Measurements from ENCODE around the gene DCXR. TPM values are rescaled to one million over a fixed set of nuclear protein-coding genes. Genes with fewer than 3 reads are reported as not detected.

Gene DCXR
- total and polyA plus RNA-seq, 2 donors (not counting 1 experiment from before 2014, with no cell fraction given): 63.9 to 143 TPM

- intact Hi-C loops (cut with micrococcal nuclease): loop anchor here (1.0 to 2.0 kb wide), 3 partner anchors 29 to 103 kb away; partner anchors contain the start of genes GPS1, RFNG and SIRT7
- no peak overlapping the region for H3K27ac ChIP-seq (ENCODE audit: low read length in 2 of 2)
- H2AFZ ChIP-seq (ENCODE audit: insufficient read depth, low read depth, low read length, poor library complexity, severe bottlenecking): peak overlapping the region; percentile 91
These were observed 15.6 kb downstream of the DCXR start for GRCh38 chr17:82021900-82022309.

More at GRCh38 chr17:82021900-82022309, 15.6 kb downstream of the DCXR start:
- Histone ChIP-seq H4K20me1 (ENCODE audit: control insufficient read depth, insufficient read depth, low read length, poor library complexity, severe bottlenecking) (peaks cover 26% of the 10 kb centered on the region), H3K79me2 (ENCODE audit: control insufficient read depth, insufficient read depth, low read length) (peaks cover 23% of the 10 kb centered on the region), H3K36me3 (replicated peaks in 1 of 2; ENCODE audit: control extremely low read depth in 1 of 2, control insufficient read depth in 1 of 2, extremely low read depth in 1 of 2, insufficient read depth in 2 of 2, low read length in 1 of 2) (peaks cover 0 to 3% of the 10 kb centered on the region in 2 experiments), H3K9ac (ENCODE audit: low read length) (peak overlapping the region; percentile 90), H3K27me3 (replicated peaks in 1 of 4; ENCODE audit: control extremely low read depth in 1 of 4, control insufficient read depth in 3 of 4, insufficient read depth in 4 of 4, low read length in 3 of 4) (peaks cover 0 to 6% (median 0%) of the 10 kb centered on the region in 4 experiments), H3K4me3 (ENCODE audit: control extremely low read depth in 1 of 5, extremely low read depth in 1 of 5, insufficient read depth in 1 of 5, low read depth in 2 of 5, low read length in 4 of 5) (peak overlapping the region; percentile 62 to 88 (median 67)), H3K9me3 (ENCODE audit: control extremely low read depth in 1 of 3, control insufficient read depth in 2 of 3, insufficient read depth in 1 of 3, low read length in 2 of 3) (no peaks in the 10 kb centered on the region), H3K4me1 (ENCODE audit: control insufficient read depth in 2 of 2, insufficient read depth in 2 of 2, low read length in 2 of 2) (peaks cover 14 to 33% of the 10 kb centered on the region in 2 donors), H3K4me2 (replicated peaks; ENCODE audit: low read depth, low read length, poor library complexity, severe bottlenecking) (peak overlapping the region; percentile 99)
- DNase-seq (no peak), ATAC-seq (ENCODE audit: low read depth) (no peak)
- peak overlapping the region; percentile 83 for H3K4me3 Mint-ChIP-seq
- POLR2A ChIA-PET: interaction anchor here (0.5 to 1.5 kb wide), 3 partner anchors 16 to 317 kb away, joined by 4 to 13 read pairs (median 11); partner anchors contain the start of gene DCXR
- CTCF ChIA-PET: interaction anchor here (1.0 to 7.2 kb wide), 6 partner anchors 14 to 155 kb away, joined by 3 to 91 read pairs (median 4); partner anchors contain the start of gene DCXR
- no peaks in the 10 kb centered on the region for H3K9me3 Mint-ChIP-seq (ENCODE audit: insufficient read depth)
- H3K4me1 Mint-ChIP-seq: peaks cover 15% of the 10 kb centered on the region
- no peak overlapping the region for H3K27ac Mint-ChIP-seq
- no peak for TF ChIP-seq EZH2 (IDR thresholded peaks at IDR 0.05; ENCODE audit: borderline replicate concordance, insufficient read depth, low read depth, low read length, poor library complexity, severe bottlenecking)
- no peak for TF ChIP-seq CTCF (IDR thresholded peaks at IDR 0.05)
- no peaks in the 10 kb centered on the region for H3K27me3 Mint-ChIP-seq
- under 1% methylated on average over 9 of the region's 10 CpGs for WGBS (ENCODE audit: insufficient coverage)

Data from B cell (primary cell).